HG03175 (cell line): ENCODE data around the gene TRPM3.
A peak's percentile ranks its signal among the peaks of the same experiment; 100 is the strongest.

Source experiments
- ATAC-seq: cut with Tn5 transposase; IDR thresholded peaks from one replicate; pipeline ENCODE4 v1.9.1; 2021; ENCODE audit warnings: mild to moderate bottlenecking, moderate library complexity; ENCODE audit not compliant: unreplicated experiment

The TRPM3 gene

GRCh38 chr9:70589571-70590314 is 531.7 kb downstream of the TRPM3 start:
- no peak for ATAC-seq

- no peak for ATAC-seq
These were observed 532.4 kb downstream of the TRPM3 start for GRCh38 chr9:70588999-70589398.

GRCh38 chr9:70588381-70588780 is 533.0 kb downstream of the TRPM3 start:
- ATAC-seq = no peak

- ATAC-seq = no peak
These were observed 534.2 kb downstream of the TRPM3 start for GRCh38 chr9:70587201-70587600.

- ATAC-seq = no peak
These were observed 534.9 kb downstream of the TRPM3 start for GRCh38 chr9:70586476-70586875.

GRCh38 chr9:70581955-70582350 is 539.5 kb downstream of the TRPM3 start:
- no peak for ATAC-seq

GRCh38 chr9:70581214-70581954 is 540.0 kb downstream of the TRPM3 start:
- peak; percentile 62 for ATAC-seq

GRCh38 chr9:70580606-70581195 is 540.7 kb downstream of the TRPM3 start:
- ATAC-seq = no peak

- no peak for ATAC-seq
These were observed 541.7 kb downstream of the TRPM3 start for GRCh38 chr9:70579686-70580085.

- no peak for ATAC-seq
These were observed 542.7 kb downstream of the TRPM3 start for GRCh38 chr9:70578720-70579119.

- ATAC-seq = no peak
These were observed 543.8 kb downstream of the TRPM3 start for GRCh38 chr9:70577671-70578070.

- no peak for ATAC-seq
These were observed 545.3 kb downstream of the TRPM3 start for GRCh38 chr9:70576116-70576515.

- no peak for ATAC-seq
These were observed 547.1 kb downstream of the TRPM3 start for GRCh38 chr9:70574151-70574837.

- no peak for ATAC-seq
These were observed 548.1 kb downstream of the TRPM3 start for GRCh38 chr9:70573308-70573707.

GRCh38 chr9:70571258-70571657 is 550.2 kb downstream of the TRPM3 start:
- ATAC-seq = no peak

- no peak for ATAC-seq
These were observed 551.6 kb downstream of the TRPM3 start for GRCh38 chr9:70569791-70570190.

GRCh38 chr9:70569070-70569772 is 552.2 kb downstream of the TRPM3 start:
- no peak for ATAC-seq

- no peak for ATAC-seq
These were observed 553.9 kb downstream of the TRPM3 start for GRCh38 chr9:70567511-70567910.

GRCh38 chr9:70566751-70567150 is 554.7 kb downstream of the TRPM3 start:
- no peak for ATAC-seq

GRCh38 chr9:70566066-70566465 is 555.4 kb downstream of the TRPM3 start:
- ATAC-seq = no peak
